NCI-H82 treated with DMSO at 0.1 percent for 48 hours (cell line): ENCODE results near the gene BANP.
"Not testable (repeated sequence)": the region's sequence is repeated elsewhere in the genome, so short reads cannot be mapped to it uniquely, and the experiment has no call there.

Experiments used
- DNase-seq: peaks from one replicate; lab custom pipeline; 2025; ENCODE audit not compliant: unreplicated experiment; lab: John Stamatoyannopoulos, UW

Gene BANP

DNA sequence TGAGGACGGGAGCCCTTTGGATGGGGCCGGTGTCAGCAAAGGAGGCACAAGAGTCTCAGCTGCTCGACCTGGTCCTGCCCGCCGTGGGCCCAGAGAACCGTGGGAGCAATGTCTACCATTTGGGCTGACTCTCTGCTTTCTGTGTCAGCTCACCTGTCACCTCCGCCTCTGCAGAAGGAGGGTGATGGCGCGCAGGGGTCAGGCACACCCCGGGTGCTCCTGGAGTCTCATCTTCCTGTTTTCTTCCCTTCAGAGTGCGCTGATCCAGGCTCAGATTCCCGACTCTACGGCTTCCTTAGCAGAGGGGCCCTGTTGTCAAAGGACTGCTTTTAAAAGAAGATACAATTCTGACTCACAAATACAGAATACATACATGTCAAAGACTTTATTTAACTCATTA, 167.1 kb downstream of the BANP start:
- no peak for DNase-seq

DNA sequence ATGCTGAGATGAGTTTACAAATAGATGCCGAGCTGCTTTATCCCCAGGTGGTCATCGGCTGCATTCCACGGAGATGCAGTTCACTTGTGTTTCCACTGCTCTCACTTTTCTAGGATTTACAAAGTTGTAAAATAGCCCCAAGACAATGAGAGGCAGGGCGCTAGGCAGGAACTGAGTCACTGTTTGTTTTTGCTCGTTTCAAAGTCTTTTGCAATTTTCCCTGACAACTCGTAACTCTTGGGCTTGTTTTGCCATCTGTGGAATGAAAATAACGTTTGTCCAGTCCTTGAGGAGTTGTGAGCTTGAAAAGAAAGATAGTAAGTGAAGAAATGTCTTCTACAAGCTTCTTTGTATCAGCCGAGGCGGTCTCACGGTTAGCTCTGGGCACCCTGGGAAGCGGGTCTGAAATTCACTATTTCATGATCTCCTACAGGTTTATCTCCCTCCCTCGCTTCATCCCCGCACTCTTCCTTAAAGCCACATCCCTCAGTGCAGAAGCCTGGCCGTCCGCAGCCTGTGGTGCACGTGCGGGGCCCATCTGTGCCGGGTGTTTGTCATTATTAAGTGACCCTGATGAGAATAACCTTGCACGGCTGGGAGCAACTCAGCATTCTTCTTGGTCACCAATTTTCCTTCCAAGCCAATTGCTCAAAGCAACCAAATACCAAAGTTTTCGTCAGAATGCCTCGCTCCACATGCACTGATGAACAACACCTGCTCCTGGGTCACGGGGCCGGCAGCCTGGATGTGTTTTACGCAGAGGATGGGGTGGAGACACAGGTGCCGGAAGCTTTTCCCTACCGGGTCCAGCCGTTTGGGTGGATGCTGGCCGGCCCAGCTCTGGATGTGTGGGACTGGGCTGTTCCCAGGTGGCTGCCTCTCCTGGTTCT, 167.9 kb downstream of the BANP start:
- DNase-seq: not testable (repeated sequence)

DNA sequence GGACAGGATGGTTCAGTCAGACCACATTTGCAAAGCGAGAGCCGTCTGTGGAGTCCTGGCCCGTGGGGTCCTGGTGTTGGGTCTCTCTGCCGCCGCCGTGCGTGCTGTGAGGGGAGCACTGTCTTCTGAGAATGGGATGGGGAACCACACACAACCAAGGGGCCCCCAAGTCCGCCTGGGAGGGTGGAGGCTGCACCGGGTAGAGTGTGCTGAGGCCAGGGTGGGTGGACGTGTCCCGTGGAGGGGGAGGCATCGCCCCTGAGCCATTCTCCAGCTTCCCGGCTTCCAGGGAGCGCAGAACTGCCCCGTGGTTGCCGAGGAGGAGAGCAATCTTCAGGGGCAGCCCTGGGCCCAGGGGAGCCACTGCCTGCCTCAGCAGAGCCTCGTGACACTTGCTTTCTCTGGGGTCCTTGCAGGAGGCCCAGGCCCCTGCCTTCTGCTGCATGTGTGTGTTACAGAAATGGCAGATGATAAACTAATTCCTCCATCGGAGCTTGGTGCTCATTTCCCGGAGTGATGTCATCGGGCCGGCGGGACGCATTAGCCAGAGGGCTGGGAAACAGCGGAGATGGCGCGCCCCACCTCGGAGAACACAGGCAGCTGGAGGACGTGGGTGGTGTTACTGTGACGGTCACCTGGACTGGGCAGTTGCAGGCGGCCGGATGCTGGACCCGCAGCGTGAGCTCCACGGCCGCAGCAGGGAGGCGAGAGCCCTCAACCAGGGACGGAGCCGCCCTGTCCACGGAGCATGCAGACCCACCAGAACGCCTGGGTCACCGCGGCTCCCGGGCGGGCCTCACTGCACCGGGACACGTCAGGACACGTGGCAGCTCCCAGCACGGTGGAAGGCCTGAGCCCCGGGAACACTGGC, 168.9 kb downstream of the BANP start:
- DNase-seq: not testable (repeated sequence)

DNA sequence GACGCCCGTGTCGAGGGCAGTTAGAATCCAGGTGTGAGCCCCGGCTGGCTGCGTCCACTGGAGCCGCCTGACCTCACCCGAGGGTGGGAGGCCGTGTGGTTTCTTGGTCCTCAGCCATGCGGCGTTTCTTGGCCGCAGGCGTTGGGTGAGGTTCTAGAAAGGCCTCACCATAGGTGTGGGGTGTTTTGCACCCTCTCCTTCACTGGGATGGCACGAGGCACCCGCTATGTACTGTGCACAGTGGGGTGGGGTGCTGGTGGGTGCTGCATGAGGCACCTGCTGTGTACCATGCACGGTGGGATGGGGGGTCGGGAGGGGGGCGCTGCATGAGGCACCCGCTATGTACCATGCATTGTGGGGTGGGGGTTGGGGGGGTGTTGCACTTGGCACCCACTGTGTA, 169.6 kb downstream of the BANP start:
- DNase-seq: no peak

DNA sequence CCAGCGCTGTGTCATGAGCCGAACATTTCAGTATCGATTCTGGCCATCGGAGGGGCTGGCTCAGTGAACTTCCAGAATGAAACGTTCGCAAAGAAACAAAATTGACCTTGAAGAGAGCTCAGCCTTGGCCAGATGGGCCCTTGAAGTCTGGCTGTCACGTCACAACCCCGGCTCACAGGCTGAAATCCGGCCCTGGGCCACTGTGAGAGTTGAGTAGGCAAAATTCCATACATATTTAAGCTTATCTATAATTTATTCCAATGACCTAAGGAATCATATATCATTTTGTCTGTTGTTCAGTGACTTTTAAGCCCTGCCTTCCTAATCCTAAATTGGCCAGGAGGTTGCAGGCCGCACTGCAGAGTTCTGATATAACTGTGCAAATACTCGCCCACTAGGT, 170.2 kb downstream of the BANP start:
- DNase-seq: not testable (repeated sequence)

DNA sequence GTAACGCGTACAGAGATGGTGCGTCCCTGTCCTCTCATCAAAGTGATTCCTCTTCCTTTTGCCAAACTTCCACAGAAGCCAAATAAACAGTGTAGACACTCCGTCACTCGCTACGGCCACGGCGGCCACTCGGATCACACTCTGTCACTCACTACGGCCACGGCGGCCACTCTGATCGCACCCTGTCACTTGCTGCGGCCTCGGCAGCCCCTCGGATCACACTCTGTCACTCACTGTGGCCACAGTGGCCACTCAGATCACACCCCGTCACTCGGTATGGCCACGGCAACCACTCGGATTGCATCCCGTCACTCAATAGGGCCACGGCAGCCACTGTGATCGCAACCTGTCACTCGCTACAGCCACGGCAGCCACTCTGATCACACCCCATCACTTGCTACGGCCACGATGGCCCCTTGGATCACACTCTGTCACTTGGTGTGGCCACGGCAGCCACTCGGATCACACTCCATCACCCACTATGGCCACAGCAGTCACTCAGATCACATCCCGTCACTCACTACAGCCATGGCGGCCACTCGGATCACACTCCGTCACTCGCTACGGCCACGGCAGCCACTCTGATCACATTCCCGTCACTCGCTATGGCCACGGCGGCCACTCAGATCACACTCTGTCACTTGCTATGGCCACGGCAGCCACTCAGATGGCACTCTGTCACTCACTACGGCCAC, 170.8 kb downstream of the BANP start:
- DNase-seq: no peak
